Prostate gland (tissue), 2 donors: Measurements from ENCODE around the gene HRCT1. TPM values are rescaled to one million over a fixed set of nuclear protein-coding genes. Genes with fewer than 3 reads are reported as not detected.

ENCODE experiments used
- DNase-seq: peaks from one replicate; pipeline ENCODE4 v3.0.0-alpha.2; 2019; ENCODE audit warnings: low spot score
- H3K27ac ChIP-seq, 2 donors: fragments of 200-600 bp; sonication (generic); 2 replicates each; pipeline ENCODE4 v1.5.1; 2017 to 2019
- H3K27me3 ChIP-seq: fragments of 200-600 bp; sonication (generic); replicated peaks from 2 replicates; pipeline ENCODE4 v1.5.1; 2019; ENCODE audit not compliant: insufficient read depth
- H3K36me3 ChIP-seq, 2 donors: fragments of 200-600 bp; sonication (generic); 1 replicate in 1 of 2; 2 replicates in 1 of 2; pipeline versions ENCODE4 v1.5.1 to v1.8.1; 2017 to 2019
- H3K4me1 ChIP-seq: fragments of 200-600 bp; sonication (generic); replicated peaks from 2 replicates; pipeline ENCODE4 v1.5.1; 2019
- H3K4me3 ChIP-seq, 2 donors: fragments of 200-600 bp; sonication (generic); 2 replicates each; pipeline ENCODE4 v1.5.1; 2017 to 2019
- H3K9me3 ChIP-seq: fragments of 200-600 bp; sonication (generic); 2 replicates; pipeline ENCODE4 v1.5.1; 2017
- CTCF ChIP-seq, 4 experiments: fragments of 200-600 bp in 2 of 4; fragments of 450-650 bp in 2 of 4; sonication (generic) in 2 of 4; IDR thresholded peaks; 1 replicate in 3 of 4; 2 replicates in 1 of 4; pipeline ENCODE4 v1.5.1; 2016 to 2019; ENCODE audit warnings: antibody characterized with exemption in 4 of 4, mild to moderate bottlenecking in 2 of 4, moderate library complexity in 2 of 4
- POLR2A ChIP-seq: fragments of 450-650 bp; IDR thresholded peaks from one replicate; pipeline ENCODE4 v1.6.1; 2016; ENCODE audit warnings: antibody characterized with exemption, mild to moderate bottlenecking
- POLR2AphosphoS5 ChIP-seq: sonication (generic); formaldehyde crosslinking; IDR thresholded peaks from one replicate; pipeline ENCODE4 v1.6.1; 2017; ENCODE audit warnings: antibody characterized with exemption
- WGBS: methylation state at CpG from one replicate; pipeline ENCODE4 v1.1.5; 2018; 5-methylcytosine and 5-hydroxymethylcytosine counted together
- intact Hi-C: fragments of 100-400 bp; cut with DNase I; formaldehyde crosslinking; loops from one replicate; pipeline ENCODE4 v1.14.2; 2022
- total RNA-seq, 2 donors: library from RNA; depleted of rRNA; stranded (reverse); fragments of >200 nt; gene quantifications; one replicate each; pipeline ENCODE4 v1.1.0, GENCODE V29; 2016

The HRCT1 gene
- total RNA-seq, 2 donors from 2014 or later = 1.3 to 1.5 TPM

GRCh38 chr9:35935261-35935660, 29.3 kb downstream of the HRCT1 start:
- 96% methylated on average over 4 of the region's 4 CpGs for WGBS
- no peak for TF ChIP-seq CTCF (IDR thresholded peaks at IDR 0.05)
- TF ChIP-seq POLR2AphosphoS5 = no peak
- TF ChIP-seq POLR2A = no peak
- intact Hi-C loops = no loop called here

GRCh38 chr9:35935755-35936509, 29.9 kb downstream of the HRCT1 start:
- intact Hi-C loops = no loop called here
- WGBS = 56% methylated on average over 7 of the region's 7 CpGs

More at GRCh38 chr9:35935261-35935660, 29.3 kb downstream of the HRCT1 start:
- H3K9me3 ChIP-seq = no peaks in the 10 kb centered on the region
- H3K4me1 ChIP-seq = no peaks in the 10 kb centered on the region
- DNase-seq = no peak
- H3K27me3 ChIP-seq = no peaks in the 10 kb centered on the region
- H3K36me3 ChIP-seq = no peaks in the 10 kb centered on the region
- no peak overlapping the region for H3K4me3 ChIP-seq
- H3K27ac ChIP-seq = no peak overlapping the region

GRCh38 chr9:35937227-35937626, 31.2 kb downstream of the HRCT1 start:
- intact Hi-C loops = no loop called here
- Histone ChIP-seq H3K27me3 (no peaks in the 10 kb centered on the region), H3K27ac (no peak overlapping the region), H3K4me3 (no peak overlapping the region), H3K36me3 (no peaks in the 10 kb centered on the region), H3K9me3 (no peaks in the 10 kb centered on the region), H3K4me1 (no peaks in the 10 kb centered on the region)
- no peak for TF ChIP-seq CTCF (IDR thresholded peaks at IDR 0.05)
- no peak for TF ChIP-seq POLR2AphosphoS5
- no peak for TF ChIP-seq POLR2A
- DNase-seq = no peak
- 87% methylated on average over 2 of the region's 2 CpGs for WGBS

More at GRCh38 chr9:35935755-35936509, 29.9 kb downstream of the HRCT1 start:
- no peaks in the 10 kb centered on the region for H3K9me3 ChIP-seq
- no peaks in the 10 kb centered on the region for H3K27me3 ChIP-seq
- no peaks in the 10 kb centered on the region for H3K4me1 ChIP-seq
- no peak overlapping the region for H3K4me3 ChIP-seq
- DNase-seq = no peak
- no peak overlapping the region for H3K27ac ChIP-seq
- TF ChIP-seq CTCF (IDR thresholded peaks at IDR 0.05) = no peak
- no peak for TF ChIP-seq POLR2AphosphoS5
- no peak for TF ChIP-seq POLR2A
- no peaks in the 10 kb centered on the region for H3K36me3 ChIP-seq

- TF ChIP-seq CTCF (IDR thresholded peaks at IDR 0.05) (no peak), POLR2AphosphoS5 (no peak), POLR2A (no peak)
- intact Hi-C loops = no loop called here
- 73% methylated on average over 10 of the region's 10 CpGs for WGBS
- no peaks in the 10 kb centered on the region for H3K4me1 ChIP-seq
- no peak overlapping the region for H3K4me3 ChIP-seq
- no peak overlapping the region for H3K27ac ChIP-seq
- no peaks in the 10 kb centered on the region for H3K9me3 ChIP-seq
- no peaks in the 10 kb centered on the region for H3K36me3 ChIP-seq
- DNase-seq = no peak
- H3K27me3 ChIP-seq = no peaks in the 10 kb centered on the region
Measured at GRCh38 chr9:35938474-35939356, 32.7 kb downstream of the HRCT1 start.
